HG03342 (cell line): ENCODE data around the gene DES.

Experiments used
- ATAC-seq: cut with Tn5 transposase; IDR thresholded peaks from one replicate; pipeline ENCODE4 v1.9.1; 2021; ENCODE audit warnings: mild to moderate bottlenecking, moderate library complexity; ENCODE audit not compliant: unreplicated experiment

DES gene

DNA sequence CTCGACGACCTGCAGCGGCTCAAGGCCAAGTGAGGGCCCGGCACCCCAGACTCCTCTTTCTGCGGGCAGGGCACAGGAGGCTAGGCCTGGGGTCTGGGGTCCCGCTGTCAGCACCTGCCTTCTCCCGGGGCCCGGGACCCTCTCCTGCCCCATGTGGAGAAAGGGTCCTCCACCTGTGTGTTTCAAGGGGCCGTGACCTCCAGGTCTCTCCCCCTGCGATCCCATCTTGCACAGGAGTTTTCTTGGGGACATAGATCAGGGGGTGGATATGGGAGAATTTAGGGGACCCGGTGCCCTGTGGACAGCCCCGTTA, 791 bp downstream of the DES start:
- ATAC-seq, result no peak

DNA sequence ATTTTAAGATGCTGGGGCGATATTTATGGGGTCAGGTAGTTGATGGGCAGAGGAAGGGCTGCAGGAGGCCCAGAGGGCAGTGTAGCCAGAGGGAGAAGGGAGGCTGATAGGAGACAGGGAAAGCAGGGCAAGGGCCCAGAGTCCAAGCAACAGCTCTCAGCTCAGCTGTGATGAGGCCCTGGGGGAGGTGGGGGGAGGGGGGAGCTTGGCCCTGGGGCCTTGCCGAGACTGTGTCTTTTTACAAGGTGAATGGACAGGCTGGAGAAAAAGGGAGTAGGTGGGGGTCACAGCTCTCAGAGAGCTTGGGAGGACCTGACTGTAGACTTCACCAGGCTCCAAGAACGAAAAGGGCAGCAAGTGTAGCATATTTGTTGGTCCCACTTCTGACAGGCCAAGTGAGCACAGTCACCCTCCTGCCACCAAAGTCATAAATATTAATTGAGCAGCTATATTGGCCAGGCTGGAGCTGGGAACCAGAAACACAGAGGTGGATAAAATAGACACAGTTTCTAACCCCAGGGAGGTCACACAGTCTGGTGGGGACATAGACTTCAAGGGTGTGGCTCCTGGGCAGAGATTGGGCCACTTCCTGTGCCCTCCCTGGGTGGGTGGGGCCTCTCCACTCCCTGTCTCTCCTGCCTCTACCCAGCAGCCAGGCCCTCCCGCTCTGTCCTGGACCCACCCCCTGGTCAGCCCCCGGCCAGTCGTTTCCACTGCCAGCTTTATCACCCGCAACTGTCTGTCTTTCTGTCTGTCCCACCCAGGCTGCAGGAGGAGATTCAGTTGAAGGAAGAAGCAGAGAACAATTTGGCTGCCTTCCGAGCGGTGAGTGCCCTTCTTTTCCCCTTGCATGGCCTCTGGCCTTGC, 1.4 kb downstream of the DES start:
- ATAC-seq, result no peak

DNA sequence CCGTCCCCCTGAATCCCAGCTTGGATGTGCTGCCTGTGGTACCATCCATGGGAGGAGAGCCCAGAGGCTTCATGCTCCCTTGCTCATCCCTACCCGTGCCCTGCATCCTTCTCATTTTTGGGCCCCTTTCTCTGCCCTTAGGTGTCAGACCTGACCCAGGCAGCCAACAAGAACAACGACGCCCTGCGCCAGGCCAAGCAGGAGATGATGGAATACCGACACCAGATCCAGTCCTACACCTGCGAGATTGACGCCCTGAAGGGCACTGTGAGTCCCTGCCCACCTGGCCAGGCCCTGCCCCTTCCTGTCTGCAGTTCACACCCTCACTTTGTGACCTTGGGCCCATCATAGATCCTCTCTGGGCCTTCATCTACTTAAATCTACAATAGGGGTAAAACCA, 2.5 kb downstream of the DES start:
- no peak for ATAC-seq

DNA sequence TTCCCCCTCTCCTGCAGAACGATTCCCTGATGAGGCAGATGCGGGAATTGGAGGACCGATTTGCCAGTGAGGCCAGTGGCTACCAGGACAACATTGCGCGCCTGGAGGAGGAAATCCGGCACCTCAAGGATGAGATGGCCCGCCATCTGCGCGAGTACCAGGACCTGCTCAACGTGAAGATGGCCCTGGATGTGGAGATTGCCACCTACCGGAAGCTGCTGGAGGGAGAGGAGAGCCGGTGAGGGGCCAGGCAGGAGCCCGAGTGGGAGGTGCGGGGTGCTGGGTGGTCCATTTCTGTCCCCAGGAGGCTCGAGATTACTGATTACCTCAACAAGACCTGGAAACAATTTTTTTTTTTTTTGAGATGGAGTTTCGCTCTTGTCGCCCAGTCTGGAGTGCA, 3.1 kb downstream of the DES start:
- ATAC-seq, result no peak

DNA sequence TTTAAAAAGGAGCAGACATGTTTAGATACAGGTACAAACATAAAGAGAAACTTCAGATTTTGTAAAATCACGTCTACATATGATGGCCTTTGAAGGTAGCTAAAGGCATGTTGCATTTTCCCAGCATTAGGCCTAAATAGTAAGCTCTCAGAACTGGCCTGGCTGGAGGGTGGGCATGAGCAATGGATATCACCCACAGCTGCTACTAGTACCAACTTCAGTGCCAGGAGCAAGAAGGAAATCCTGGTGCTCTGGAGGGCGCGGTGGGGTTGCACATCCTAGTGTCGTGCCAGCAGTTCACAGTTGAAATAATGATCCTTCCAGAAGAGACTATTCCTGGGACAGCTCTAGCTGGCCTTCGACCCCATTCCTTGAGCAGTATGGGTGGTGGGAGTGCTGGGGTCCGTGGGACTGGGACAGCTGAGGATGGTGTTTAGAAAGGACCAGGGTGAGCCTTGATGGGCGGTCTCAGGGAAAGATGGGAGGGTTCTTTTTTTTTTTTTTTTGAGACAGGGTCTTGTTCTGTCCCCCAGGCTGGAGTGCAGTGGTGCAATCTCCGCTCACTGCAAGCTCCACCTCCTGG, 4.9 kb downstream of the DES start:
- ATAC-seq, result no peak

DNA sequence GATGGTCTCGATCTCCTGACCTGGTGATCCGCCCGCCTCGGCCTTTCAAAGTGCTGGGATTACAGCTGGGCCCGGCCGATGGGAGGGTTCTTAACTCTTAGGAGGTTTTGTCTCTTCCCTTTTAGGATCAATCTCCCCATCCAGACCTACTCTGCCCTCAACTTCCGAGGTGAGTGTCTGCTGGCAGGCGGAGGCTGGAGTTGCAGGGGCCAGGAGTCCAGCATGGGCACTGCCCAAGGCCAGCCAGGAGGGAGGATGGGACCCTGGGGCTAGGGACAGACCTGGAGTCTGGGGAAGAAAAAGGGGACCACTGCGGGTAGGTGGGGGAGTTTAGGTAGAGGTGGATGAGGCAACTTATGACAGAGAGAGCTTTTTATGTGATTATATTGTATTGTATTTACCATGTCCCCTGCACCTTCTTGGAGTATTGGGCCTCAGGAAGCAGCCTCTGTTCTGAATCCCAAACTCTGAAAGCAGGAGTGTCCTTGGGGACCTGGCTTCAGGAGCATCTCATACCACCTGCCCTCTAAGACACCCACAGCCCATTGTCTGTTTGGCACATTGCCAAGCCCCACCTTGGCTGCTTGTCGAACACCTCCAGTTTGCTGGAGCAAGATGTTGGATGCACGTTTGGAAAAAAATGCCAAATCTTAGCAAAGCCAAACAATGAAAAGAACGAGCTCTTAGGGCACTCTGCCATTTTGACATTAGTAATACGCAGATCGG, 5.6 kb downstream of the DES start:
- ATAC-seq, result no peak

DNA sequence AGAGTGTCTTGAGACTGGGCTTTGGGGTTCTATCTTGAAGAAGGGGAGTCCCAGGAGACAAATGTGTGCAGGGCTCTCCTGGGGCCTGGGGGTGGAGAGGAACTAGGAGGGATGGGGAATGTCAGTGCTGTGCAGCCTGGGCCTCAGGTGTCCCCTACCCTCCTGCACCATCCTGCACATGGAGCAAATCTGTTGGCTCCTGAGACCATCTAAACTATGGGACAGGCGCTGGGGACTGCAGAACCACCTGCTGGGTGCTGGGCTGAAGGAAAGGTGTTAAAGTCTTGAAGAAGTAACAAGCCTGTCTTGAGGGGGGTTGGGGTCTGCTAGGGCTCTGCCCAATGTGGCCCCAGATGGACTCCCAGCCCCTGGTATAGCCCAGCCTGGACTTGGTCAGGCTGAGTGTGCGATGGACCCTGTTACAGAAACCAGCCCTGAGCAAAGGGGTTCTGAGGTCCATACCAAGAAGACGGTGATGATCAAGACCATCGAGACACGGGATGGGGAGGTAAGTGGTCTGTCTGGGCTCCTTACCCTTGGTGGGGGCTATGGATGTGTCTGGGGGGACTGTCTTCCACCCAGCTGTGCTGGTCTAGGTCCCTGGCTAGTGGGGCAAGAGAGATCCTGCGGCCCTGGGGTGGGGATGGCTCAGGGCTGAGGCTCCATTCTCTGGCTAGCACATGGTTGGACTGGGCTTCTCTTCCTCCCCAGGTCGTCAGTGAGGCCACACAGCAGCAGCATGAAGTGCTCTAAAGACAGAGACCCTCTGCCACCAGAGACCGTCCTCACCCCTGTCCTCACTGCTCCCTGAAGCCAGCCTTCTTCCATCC, 7.3 kb downstream of the DES start:
- no peak for ATAC-seq

DNA sequence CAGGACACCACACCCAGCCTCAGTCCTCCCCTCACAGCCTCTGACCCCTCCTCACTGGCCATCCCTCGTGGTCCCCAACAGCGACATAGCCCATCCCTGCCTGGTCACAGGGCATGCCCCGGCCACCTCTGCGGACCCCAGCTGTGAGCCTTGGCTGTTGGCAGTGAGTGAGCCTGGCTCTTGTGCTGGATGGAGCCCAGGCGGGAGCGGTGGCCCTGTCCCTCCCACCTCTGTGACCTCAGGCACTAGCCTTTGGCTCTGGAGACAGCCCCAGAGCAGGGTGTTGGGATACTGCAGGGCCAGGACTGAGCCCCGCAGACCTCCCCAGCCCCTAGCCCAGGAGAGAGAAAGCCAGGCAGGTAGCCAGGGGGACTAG, 7.9 kb downstream of the DES start:
- no peak for ATAC-seq

DNA sequence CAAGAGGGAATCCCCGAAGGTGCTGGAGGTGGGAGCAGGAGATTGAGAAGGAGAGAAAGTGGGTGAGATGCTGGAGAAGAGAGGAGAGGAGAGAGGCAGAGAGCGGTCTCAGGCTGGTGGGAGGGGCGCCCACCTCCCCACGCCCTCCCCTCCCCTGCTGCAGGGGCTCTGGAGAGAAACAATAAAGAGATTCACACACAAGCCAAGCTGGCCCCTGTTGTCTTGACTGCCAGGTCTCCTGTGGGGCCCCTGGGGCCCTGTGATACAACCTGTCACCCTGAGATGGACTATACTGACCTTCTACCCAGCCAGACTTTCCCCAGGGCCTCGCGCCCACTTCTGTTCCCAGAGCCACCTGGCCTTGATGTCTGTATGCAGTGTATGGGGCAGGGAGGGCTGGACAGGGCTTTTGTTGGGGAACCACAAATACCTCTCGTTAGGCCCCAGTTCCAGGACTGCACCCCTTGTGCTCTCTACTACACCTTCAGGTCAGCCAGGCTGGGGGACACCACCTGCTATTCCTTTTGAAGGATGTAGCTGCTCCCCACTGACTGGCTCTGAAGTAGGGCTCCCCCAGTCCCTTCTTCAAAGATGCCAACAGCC, 8.5 kb downstream of the DES start:
- no peak for ATAC-seq

DNA sequence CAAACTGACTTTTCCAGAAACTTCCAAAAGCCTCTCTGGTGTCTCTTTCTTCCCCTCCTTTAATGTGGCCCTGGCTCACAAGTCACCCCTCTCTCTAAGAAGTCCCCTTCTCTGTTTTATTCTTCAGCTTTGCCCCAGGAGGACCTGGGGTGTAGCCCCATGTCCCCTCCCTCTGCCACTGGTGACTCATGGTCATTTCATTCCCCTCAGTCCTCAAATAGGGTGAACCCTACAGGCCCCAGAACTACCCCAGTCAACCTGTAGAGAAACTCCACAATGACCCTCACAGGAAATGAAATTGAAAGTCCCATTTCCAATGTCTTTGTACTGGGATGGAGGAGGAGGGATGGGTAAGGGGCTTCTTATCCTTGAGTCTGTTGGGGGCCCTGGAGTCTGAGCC, 10.3 kb downstream of the DES start:
- no peak for ATAC-seq

DNA sequence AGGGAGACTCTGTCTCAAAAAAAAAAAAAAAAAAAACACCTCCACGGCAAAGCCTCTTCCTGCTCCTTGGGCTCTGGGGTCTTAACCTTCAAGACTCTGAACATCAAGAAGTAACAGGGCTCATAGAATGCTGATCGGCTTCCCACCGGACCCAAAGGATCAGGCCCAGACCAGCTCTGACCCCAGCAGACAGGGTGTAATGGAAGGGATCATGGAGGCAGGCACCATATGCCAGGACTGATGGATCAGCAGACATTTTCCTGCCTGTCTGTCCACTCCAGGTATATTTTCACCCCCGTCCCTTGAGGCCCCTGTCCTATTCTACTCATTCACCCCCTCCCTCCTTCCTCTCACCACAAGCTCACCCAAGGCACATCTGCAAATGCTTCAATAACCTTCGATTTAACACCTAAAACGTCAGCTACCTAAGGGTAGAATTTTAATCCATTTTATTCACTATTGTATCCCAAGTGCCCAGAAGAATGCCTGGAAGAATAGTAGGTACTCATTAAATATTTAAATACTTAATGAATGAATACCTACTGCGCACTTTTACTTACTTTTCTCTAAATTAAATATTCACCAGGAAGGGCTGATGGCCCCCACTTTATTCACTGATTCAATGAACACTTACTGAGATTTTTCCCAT, 11.9 kb downstream of the DES start:
- no peak for ATAC-seq

DNA sequence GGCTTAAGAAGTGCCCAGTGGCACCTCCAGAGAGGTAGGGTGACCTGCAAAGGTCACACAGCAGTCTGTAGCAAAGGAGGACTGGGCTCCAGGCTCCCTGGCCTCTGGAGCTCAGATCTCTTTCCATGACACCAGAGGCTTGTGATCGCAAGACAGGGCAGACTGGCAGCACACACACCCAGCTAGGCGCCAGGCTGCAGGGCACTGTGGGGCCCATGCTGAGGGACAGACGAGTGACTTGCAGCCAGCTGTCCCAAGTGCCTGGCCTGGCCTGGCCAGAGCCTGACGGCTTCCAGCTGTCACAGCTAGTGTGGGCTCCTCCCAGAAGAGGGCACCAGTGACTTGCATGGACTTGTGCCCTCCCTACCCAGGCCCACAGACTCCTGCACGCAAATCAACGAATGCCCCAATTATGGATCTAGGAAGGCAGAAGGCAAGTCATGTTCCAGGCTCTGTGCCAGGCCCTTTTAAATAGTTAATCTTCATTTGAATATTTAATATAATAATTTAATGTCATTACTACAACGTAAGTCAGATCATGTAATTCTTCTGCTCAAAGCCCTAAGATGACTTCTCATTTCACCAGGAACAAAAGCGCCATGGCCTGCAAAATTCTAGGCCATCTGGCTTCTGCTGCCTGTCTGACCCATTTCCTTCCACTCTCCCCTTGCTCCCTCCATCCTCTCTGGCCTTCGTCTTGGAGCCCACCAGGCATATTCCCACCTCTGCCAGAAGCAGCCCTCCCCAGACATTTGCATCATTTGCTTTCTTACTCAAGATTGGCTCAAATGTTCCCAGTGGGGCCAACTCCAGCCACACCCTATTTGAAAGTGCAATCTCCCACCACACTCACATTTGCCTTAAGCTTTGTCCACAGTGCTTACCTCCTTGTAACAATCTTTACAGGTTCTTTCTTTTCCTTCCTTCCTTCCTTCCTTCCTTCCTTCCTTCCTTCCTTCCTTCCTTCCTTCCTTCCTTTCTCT, 12.7 kb downstream of the DES start:
- ATAC-seq, result no peak

DNA sequence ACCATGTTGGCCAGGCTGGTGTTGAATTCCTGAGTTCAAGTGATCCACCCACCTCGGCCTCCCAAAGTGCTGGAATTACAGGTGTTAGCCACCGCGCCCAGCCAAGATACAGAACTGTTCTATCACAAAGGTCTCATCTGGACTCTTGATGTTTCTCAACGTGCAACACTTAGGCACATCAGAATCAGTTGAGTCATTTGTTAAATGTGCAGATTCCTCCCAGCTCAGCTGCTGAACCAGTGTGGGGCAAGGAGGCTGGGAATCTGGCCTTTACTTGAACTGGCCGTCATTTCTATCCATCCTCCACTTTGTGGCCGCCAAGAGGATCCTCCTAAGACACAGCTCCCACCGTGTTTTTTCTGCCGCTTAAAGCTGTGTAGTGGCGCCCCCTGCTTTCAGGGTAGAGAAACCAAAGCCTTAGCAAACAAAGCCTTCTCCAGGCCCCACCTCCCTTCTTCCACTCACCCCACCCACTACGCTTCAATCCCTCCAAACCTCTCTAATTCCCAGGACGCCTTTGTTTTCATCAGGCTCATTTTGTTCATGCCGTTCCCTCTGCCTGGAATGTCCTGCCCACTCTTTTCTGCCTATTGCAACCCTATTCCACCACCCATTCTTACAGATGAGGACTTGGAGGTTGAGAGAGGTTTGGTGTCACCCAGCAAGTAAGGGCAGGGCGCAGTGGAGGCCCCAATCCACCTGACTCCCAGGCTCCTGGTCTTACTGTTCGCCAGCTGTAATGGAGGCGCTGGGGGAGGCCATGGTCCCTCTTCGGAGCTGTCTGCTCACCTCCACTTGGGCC, 15.7 kb downstream of the DES start:
- no peak for ATAC-seq

DNA sequence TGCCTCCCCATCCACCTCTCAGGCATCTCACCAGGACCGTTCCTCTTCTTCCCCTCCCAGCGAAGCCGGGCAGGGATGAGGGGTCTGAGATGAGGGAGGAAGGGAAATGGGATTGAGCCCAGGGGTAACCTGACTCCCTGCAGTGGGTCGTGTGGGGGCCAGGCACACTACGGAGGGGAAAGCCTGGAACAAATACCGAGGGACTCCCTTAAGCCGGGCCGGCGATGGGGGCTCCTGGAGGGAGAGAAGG, 16.2 kb downstream of the DES start:
- ATAC-seq, result no peak

DNA sequence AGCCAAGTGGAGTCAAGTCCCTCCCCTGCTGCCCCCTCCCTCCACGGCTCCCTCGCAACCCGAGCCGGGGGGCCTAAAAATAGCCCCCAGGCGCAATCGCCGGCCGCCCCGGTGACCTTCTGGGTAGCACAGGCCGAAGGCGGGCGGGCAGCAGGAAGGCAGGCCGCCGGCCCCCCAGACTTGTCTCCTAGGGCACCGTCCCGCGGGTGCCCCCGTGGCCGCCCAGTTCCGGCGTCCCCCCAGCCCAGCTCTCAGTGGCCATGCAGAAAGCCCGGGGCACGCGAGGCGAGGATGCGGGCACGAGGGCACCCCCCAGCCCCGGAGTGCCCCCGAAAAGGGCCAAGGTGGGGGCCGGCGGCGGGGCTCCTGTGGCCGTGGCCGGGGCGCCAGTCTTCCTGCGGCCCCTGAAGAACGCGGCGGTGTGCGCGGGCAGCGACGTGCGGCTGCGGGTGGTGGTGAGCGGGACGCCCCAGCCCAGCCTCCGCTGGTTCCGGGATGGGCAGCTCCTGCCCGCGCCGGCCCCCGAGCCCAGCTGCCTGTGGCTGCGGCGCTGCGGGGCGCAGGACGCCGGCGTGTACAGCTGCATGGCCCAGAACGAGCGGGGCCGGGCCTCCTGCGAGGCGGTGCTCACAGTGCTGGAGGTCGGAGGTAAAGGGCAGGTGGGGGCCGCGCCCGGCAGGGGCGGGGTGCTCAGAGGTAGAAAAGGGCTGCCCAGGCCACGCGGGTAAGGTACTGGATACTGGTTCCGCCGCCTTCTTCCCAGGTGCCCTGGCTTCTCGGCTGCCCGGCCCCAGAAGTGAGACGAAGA, 16.7 kb downstream of the DES start, which contains the start of gene SPEG:
SPEG (plus strand) TSS at position 126 of the 808 bp plus-strand sequence; CDS start at position 261, 135 bp downstream.
- no peak for ATAC-seq

DNA sequence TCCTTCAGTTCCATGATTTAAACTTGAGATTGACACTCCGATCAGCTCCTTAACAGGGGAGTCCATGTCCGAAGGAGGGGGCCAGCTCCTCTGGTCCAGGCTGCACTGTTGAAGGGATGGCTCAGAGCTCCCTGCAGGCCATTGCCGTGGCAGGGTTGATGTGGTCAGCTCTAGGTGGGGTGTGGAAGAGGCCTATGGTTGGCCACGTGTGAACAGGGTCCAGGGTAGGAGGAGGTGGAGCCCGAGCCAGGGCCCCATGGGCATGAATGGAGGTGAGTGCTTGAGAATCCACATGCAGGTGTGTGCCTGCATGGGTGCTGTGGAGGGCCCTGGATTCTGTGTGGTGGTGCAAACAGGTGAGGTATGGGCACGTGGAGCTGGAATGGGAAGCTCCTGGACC, 17.5 kb downstream of the DES start:
- no peak for ATAC-seq

DNA sequence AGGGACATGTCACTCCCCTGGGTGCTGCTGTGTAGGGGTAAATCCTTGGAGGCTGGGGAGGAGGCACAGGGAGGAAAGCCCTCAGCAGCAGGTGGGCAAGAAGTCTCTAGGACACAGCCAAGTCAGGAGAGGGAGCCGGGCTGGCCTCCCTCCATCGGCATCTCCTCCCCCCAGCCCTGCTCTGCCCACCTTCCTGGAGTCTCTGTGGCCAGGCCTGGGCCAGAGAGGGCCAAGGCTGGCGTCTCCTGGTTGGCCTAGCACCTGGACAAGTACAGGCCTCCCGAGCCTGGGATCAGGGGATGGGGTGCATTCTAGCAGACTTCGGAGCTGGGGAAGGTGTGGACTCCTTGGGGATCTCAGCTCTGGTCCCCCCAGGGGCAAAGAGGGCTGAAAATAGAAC, 18.3 kb downstream of the DES start:
- ATAC-seq, result no peak

DNA sequence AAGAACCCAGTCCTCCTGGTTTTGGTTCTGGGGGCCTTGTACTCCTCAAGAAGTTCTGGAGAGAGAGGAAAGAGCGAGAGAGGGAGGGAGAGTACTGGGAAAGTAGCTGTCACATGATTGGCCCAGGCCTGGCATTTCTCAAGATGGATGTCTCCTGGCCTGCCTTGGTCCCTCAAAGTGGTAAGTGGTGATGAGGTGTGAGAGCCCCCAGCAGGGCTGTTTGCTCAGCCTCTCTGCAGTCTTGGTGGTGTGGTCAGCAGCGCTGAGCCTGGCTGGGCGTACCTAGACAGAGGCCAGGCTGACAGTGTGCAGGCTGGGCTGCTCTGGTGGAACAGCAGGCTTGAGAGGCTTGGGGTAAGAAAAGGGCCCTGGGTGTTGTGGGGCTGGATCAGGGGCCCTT, 19.0 kb downstream of the DES start:
- ATAC-seq, result no peak
